Measurements from ENCODE around the gene OSBP2.

DNA sequence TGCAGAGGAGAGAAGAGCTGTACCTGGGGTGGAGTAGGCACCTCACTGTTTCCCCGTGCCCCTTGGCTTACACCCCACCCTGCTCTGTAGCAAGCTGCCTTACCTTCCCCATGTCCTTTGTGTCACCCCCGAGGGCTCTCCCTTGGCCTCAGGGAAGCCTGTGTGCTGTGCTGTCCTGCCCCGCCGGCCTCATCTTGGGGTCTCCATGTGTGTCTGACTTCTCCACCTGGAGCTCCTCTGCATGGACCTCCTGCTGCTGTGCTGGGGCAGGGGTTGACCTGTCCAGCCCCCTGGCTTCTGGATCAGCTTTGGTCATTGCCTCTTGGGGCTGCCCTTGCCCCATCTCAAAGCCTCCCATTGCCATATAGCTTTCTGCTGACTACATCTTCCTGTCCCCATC, 59.8 kb downstream of the OSBP2 start:
- TF ChIP-seq, protein P1, sequence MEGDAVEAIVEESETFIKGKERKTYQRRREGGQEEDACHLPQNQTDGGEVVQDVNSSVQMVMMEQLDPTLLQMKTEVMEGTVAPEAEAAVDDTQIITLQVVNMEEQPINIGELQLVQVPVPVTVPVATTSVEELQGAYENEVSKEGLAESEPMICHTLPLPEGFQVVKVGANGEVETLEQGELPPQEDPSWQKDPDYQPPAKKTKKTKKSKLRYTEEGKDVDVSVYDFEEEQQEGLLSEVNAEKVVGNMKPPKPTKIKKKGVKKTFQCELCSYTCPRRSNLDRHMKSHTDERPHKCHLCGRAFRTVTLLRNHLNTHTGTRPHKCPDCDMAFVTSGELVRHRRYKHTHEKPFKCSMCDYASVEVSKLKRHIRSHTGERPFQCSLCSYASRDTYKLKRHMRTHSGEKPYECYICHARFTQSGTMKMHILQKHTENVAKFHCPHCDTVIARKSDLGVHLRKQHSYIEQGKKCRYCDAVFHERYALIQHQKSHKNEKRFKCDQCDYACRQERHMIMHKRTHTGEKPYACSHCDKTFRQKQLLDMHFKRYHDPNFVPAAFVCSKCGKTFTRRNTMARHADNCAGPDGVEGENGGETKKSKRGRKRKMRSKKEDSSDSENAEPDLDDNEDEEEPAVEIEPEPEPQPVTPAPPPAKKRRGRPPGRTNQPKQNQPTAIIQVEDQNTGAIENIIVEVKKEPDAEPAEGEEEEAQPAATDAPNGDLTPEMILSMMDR (IDR thresholded peaks at IDR 0.05) = no peak
- TF ChIP-seq POLR2A (IDR thresholded peaks at IDR 0.05) = no peak
